HepG2 (cell line): ENCODE results near the gene RPS6KB1. TPM values are rescaled to one million over a fixed set of nuclear protein-coding genes. Genes with fewer than 3 reads are reported as not detected.

Source experiments
- ESRRA ChIP-seq: sonication (generic); formaldehyde crosslinking; IDR thresholded peaks from 2 replicates; pipeline ENCODE4 v1.5.1; 2020; ENCODE audit warnings: mild to moderate bottlenecking, low read depth, missing genetic modification reagents
- ETS1 ChIP-seq: sonication (generic); formaldehyde crosslinking; IDR thresholded peaks from 2 replicates; pipeline ENCODE4 v1.4.0; 2020; ENCODE audit warnings: missing genetic modification reagents
- FOXO4 ChIP-seq: sonication (generic); formaldehyde crosslinking; conservative IDR thresholded peaks from 2 replicates; pipeline ENCODE4 v1.8.1; 2023; ENCODE audit warnings: missing genetic modification reagents
- HIC2 ChIP-seq: sonication (generic); formaldehyde crosslinking; IDR thresholded peaks from 2 replicates; pipeline ENCODE4 v1.9.0; 2022; ENCODE audit warnings: low read depth, missing genetic modification reagents
- KDM5A ChIP-seq: fragments of 200-600 bp; sonication (generic); IDR thresholded peaks from 2 replicates; pipeline ENCODE4 v1.7.0; 2018; ENCODE audit warnings: antibody characterized with exemption, mild to moderate bottlenecking, low read length, borderline replicate concordance
- MAFF ChIP-seq: IDR thresholded peaks from 2 replicates; pipeline ENCODE4 v1.6.1; 2011; ENCODE audit warnings: low read depth, low read length, improper control_type of control experiment
- NBN ChIP-seq: fragments of 450-650 bp; conservative IDR thresholded peaks from 2 replicates; pipeline ENCODE4 v1.6.1; 2017
- PHB2 ChIP-seq: fragments of 450-650 bp; IDR thresholded peaks from 2 replicates; pipeline ENCODE4 v1.6.1; 2018; ENCODE audit not compliant: partially characterized antibody
- RARG ChIP-seq: sonication (generic); formaldehyde crosslinking; IDR thresholded peaks from 2 replicates; pipeline ENCODE4 v1.4.0; 2020; ENCODE audit warnings: low read depth, mild to moderate bottlenecking, missing genetic modification reagents
- SATB2 ChIP-seq: sonication (generic); formaldehyde crosslinking; IDR thresholded peaks from 2 replicates; pipeline ENCODE4 v1.5.0; 2020; ENCODE audit warnings: missing genetic modification reagents
- STAT5B ChIP-seq: sonication (generic); formaldehyde crosslinking; IDR thresholded peaks from 2 replicates; pipeline ENCODE4 v1.4.0; 2020; ENCODE audit warnings: missing genetic modification reagents
- THRA ChIP-seq: sonication (generic); formaldehyde crosslinking; IDR thresholded peaks from 2 replicates; pipeline ENCODE4 v1.4.0; 2020; ENCODE audit warnings: missing genetic modification reagents, borderline replicate concordance
- ZNF17 ChIP-seq: sonication (generic); formaldehyde crosslinking; IDR thresholded peaks from 2 replicates; pipeline ENCODE4 v1.5.0; 2020; ENCODE audit warnings: mild to moderate bottlenecking, missing genetic modification reagents
- ZNF326 ChIP-seq: sonication (generic); formaldehyde crosslinking; IDR thresholded peaks from 2 replicates; pipeline ENCODE4 v1.4.0; 2020; ENCODE audit warnings: missing genetic modification reagents, borderline replicate concordance
- ZNF33A ChIP-seq: sonication (generic); formaldehyde crosslinking; IDR thresholded peaks from 2 replicates; pipeline ENCODE4 v1.5.1; 2020; ENCODE audit warnings: missing genetic modification reagents, mild to moderate bottlenecking, moderate library complexity, borderline replicate concordance
- ZNF709 ChIP-seq: sonication (generic); formaldehyde crosslinking; IDR thresholded peaks from 2 replicates; pipeline ENCODE4 v1.5.0; 2020; ENCODE audit warnings: mild to moderate bottlenecking, missing genetic modification reagents
- ZNF746 ChIP-seq: sonication (generic); formaldehyde crosslinking; IDR thresholded peaks from 2 replicates; pipeline ENCODE4 v1.8.0; 2022; ENCODE audit warnings: mild to moderate bottlenecking, missing genetic modification reagents
- ZNF749 ChIP-seq: sonication (generic); formaldehyde crosslinking; IDR thresholded peaks from 2 replicates; pipeline ENCODE4 v1.8.0; 2022; ENCODE audit warnings: mild to moderate bottlenecking, missing genetic modification reagents, moderate library complexity, borderline replicate concordance
- ZNF782 ChIP-seq: sonication (generic); formaldehyde crosslinking; IDR thresholded peaks from 2 replicates; pipeline ENCODE4 v1.4.0; 2020; ENCODE audit warnings: missing genetic modification reagents, mild to moderate bottlenecking, borderline replicate concordance
- ZNF800 ChIP-seq: sonication (generic); formaldehyde crosslinking; IDR thresholded peaks from 2 replicates; pipeline ENCODE4 v1.4.0; 2020; ENCODE audit warnings: missing genetic modification reagents
- ZSCAN22 ChIP-seq: sonication (generic); formaldehyde crosslinking; IDR thresholded peaks from 2 replicates; pipeline ENCODE4 v1.4.0; 2020; ENCODE audit warnings: mild to moderate bottlenecking, missing genetic modification reagents
- polyA plus RNA-seq, 8 experiments: library from polyadenylated mRNA; depleted of rRNA in 3 of 8; stranded (reverse) in 7 of 8; unstranded in 1 of 8; fragments of >200 nt; fragmentation: Illumina TruSeq in 4 of 8; extraction: Trizol in 4 of 8; gene quantifications; 2 replicates each; pipeline versions ENCODE4 v1.2.1 to v1.2.3, GENCODE V29; 2011 to 2016; ENCODE audit warnings: low read depth in 4 of 8, missing spikeins in 1 of 8, mixed read lengths in 1 of 8; ENCODE audit not compliant: insufficient read depth in 1 of 8
- total RNA-seq, 5 experiments: library from RNA; depleted of rRNA; stranded (reverse); fragments of >200 nt; fragmentation: Illumina TruSeq; extraction: Trizol; gene quantifications; 2 replicates each; pipeline ENCODE4 v1.2.3, GENCODE V29; 2016; ENCODE audit warnings: low read depth in 1 of 5

Gene RPS6KB1
- total and polyA plus RNA-seq, 2 of the 13 experiments (the other 11 are each of a cell fraction or from before 2014, with no cell fraction given) = 16.5 to 42.2 TPM

GRCh38 chr17:59892924-59893675, at the start of gene RPS6KB1, which contains the start of gene TUBD1 (continued):
- TF ChIP-seq FOXO4 (CRISPR knock-in tag) (no peak), ZSCAN22 (no peak; the same call in 1 of the 2 replicates), HIC2 (CRISPR knock-in tag) (peak; percentile 11; the same call in 1 of the 2 replicates), RARG (CRISPR knock-in tag) (no peak; the same call in 1 of the 2 replicates), ZNF746 (CRISPR knock-in tag) (peak; percentile 40; the same call in 1 of the 2 replicates), ZNF782 (0 out of 2 replicates have a peak, but pooled peaks have one; percentile 80), THRA (CRISPR knock-in tag) (peak; percentile 12; the same call in 1 of the 2 replicates), ZNF709 (CRISPR knock-in tag) (peak; percentile 90), PHB2 (no peak), ZNF17 (CRISPR knock-in tag) (no peak), MAFF (no peak), ZNF33A (CRISPR knock-in tag) (peak; percentile 89; the same call in 1 of the 2 replicates), ESRRA (CRISPR knock-in tag) (peak; percentile 57; the same call in 1 of the 2 replicates), STAT5B (CRISPR knock-in tag) (peak; percentile 69; the same call in 1 of the 2 replicates), SATB2 (CRISPR knock-in tag) (peak; percentile 89; the same call in 1 of the 2 replicates), ETS1 (CRISPR knock-in tag) (peak; percentile 95; the same call in 1 of the 2 replicates), ZNF326 (CRISPR knock-in tag) (no peak), ZNF800 (CRISPR knock-in tag) (peak; percentile 93), KDM5A (peak; percentile 74), ZNF749 (CRISPR knock-in tag) (no peak; the same call in 1 of the 2 replicates), NBN (no peak)
